Sigmoid colon (tissue), 4 donors: Measurements from ENCODE around the gene SUMF1.

Experiments used
- CTCF ChIP-seq, 4 experiments: fragments of 450-650 bp in 3 of 4; fragments of 200-600 bp in 1 of 4; IDR thresholded peaks; one replicate each; pipeline ENCODE4 v1.5.1; 2016 to 2019; ENCODE audit warnings: antibody characterized with exemption in 4 of 4, mild to moderate bottlenecking in 3 of 4, moderate library complexity in 2 of 4
- POLR2A ChIP-seq, 2 donors: fragments of 450-650 bp; IDR thresholded peaks; one replicate each; pipeline ENCODE4 v1.6.1; 2016; ENCODE audit warnings: antibody characterized with exemption in 2 of 2, mild to moderate bottlenecking in 2 of 2, moderate library complexity in 2 of 2
- POLR2AphosphoS5 ChIP-seq, 4 donors: sonication (generic); formaldehyde crosslinking; IDR thresholded peaks; one replicate each; pipeline ENCODE4 v1.6.1; 2017; ENCODE audit warnings: antibody characterized with exemption in 4 of 4

DNA sequence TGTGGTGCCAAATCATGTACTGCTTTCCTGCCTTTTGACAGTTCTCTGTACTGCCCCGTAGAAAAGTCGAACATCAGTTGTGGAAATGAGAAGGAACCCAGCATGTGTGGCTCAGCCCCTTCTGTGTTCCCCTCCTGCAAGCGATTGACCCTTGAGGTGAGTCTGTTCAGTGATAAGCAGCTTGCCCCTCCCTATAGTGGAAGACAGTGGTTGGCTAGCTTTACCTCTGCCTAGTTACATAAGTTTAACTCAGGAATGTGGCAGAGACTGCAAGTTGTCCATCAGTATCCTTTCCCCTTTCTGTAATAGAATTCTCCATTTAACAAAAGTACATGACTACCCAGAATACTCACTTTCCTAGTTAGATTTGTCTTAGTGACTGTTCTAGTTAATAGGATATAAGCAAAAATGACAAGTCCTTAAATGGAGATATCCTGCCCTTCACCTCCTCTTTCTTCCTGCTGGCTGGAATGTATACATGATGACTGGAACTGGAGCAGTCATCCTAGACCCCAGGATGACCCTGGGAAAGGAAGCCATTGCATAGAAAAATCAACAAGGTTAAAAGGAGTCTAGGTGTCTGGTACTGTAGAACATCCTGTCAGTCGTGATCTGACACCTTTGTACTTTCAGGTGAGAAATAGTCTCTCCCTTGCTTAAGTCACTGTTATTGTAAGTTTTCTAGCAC is 153.3 kb downstream of the SUMF1 start:
- TF ChIP-seq POLR2A (IDR thresholded peaks at IDR 0.05): no peak
- no peak for TF ChIP-seq CTCF (IDR thresholded peaks at IDR 0.05)
- TF ChIP-seq POLR2AphosphoS5 (IDR thresholded peaks at IDR 0.05): no peak
